Panc1 (cell line): Measurements from ENCODE around the gene PDGFD. TPM values are rescaled to one million over a fixed set of nuclear protein-coding genes. Genes with fewer than 3 reads are reported as not detected.
A peak's percentile ranks its signal among the peaks of the same experiment; 100 is the strongest.

Experiments
- ATAC-seq: fragments of 200-7000 bp; cut with Tn5 transposase; 2 replicates; pipeline ENCODE4 v1.9.1; 2020; ENCODE audit warnings: mild to moderate bottlenecking, moderate library complexity
- Bru-seq: library from RNA; stranded (reverse); fragments of 400-500 nt; gene quantifications from one replicate; lab custom pipeline; 2021; lab: Mats Ljungman, UMichigan
- BruChase-seq, 2 experiments: library from RNA; stranded (reverse); fragments of 400-500 nt; gene quantifications; one replicate each; lab custom pipeline; 2021; lab: Mats Ljungman, UMichigan
- BruUV-seq: library from RNA; stranded (reverse); fragments of 400-500 nt; replicated peaks from 2 replicates; lab custom pipeline; 2021; lab: Mats Ljungman, UMichigan
- CTCF ChIA-PET: fragments of 300-600 bp; sonication (Branson Sonifier 250); formaldehyde crosslinking; loops from one replicate; lab custom pipeline; 2022; ENCODE audit warnings: antibody characterized with exemption; lab: Charles Lee
- POLR2A ChIA-PET: fragments of 300-600 bp; sonication (Branson Sonifier 250); formaldehyde crosslinking; loops from one replicate; lab custom pipeline; 2022; ENCODE audit warnings: antibody characterized with exemption; lab: Charles Lee
- DNase-seq: peaks from one replicate; pipeline ENCODE4 v3.0.0-alpha.2; 2010; ENCODE audit warnings: low read depth, low spot score
- H3K27ac ChIP-seq: 2 replicates; pipeline ENCODE4 v1.5.1; 2011; ENCODE audit warnings: mild to moderate bottlenecking, low read length, inconsistent platforms
- H3K27me3 ChIP-seq: fragments of 200-500 bp; sonication (Bioruptor generic); 2 replicates; pipeline ENCODE4 v1.6.0; 2014; ENCODE audit warnings: low read length, inconsistent platforms; ENCODE audit not compliant: control insufficient read depth, insufficient read depth
- H3K36me3 ChIP-seq: fragments of 200-500 bp; sonication (Bioruptor generic); 2 replicates; pipeline ENCODE4 v1.5.1; 2014; ENCODE audit warnings: inconsistent platforms, mild to moderate bottlenecking, low read length, moderate library complexity; ENCODE audit not compliant: control insufficient read depth, insufficient read depth
- H3K4me1 ChIP-seq: 2 replicates; pipeline ENCODE4 v1.5.1; 2011; ENCODE audit warnings: inconsistent platforms, mild to moderate bottlenecking, low read length, moderate library complexity; ENCODE audit not compliant: control insufficient read depth, insufficient read depth
- H3K4me3 ChIP-seq, 2 experiments: 2 replicates each; pipeline ENCODE4 v1.5.1; 2011 to 2012; ENCODE audit warnings: low read depth in 2 of 2, low read length in 2 of 2, mild to moderate bottlenecking in 2 of 2, inconsistent platforms in 1 of 2, moderate library complexity in 1 of 2
- H3K9me3 ChIP-seq: fragments of 200-500 bp; sonication (Bioruptor generic); 2 replicates; pipeline ENCODE4 v1.5.1; 2014; ENCODE audit warnings: low read depth, mild to moderate bottlenecking, inconsistent platforms, low read length, moderate library complexity; ENCODE audit not compliant: control insufficient read depth, insufficient read depth
- POLR2AphosphoS5 ChIP-seq: IDR thresholded peaks from 2 replicates; pipeline ENCODE4 v1.6.1; 2012; ENCODE audit warnings: mild to moderate bottlenecking, low read depth, low read length, moderate library complexity
- REST ChIP-seq, 2 experiments: IDR thresholded peaks; 2 replicates each; pipeline ENCODE4 v1.6.1; 2011 to 2012; ENCODE audit warnings: low read depth in 2 of 2, control low read depth in 1 of 2, low read length in 1 of 2, mild to moderate bottlenecking in 1 of 2, moderate library complexity in 1 of 2; ENCODE audit not compliant: insufficient read depth in 1 of 2
- SIN3A ChIP-seq: IDR thresholded peaks from 2 replicates; pipeline ENCODE4 v1.6.1; 2012; ENCODE audit warnings: low read depth, mild to moderate bottlenecking, low read length, moderate library complexity, borderline replicate concordance; ENCODE audit not compliant: insufficient read depth
- TCF7L2 ChIP-seq: IDR thresholded peaks from 2 replicates; pipeline ENCODE4 v1.6.1; 2011; ENCODE audit warnings: mild to moderate bottlenecking, low read depth, low read length, inconsistent platforms
- in situ Hi-C: cut with HindIII; loops from 2 replicates; pipeline ENCODE4 v1.10.0; 2016; ENCODE audit warnings: low sequenced_read_pairs, low pct_unique_long_range_greater_than_20kb
- intact Hi-C: fragments of 100-400 bp; cut with micrococcal nuclease; formaldehyde crosslinking; loops from one replicate; pipeline ENCODE4 v1.10.0; 2022; ENCODE audit not compliant: unreplicated experiment
- long read RNA-seq: library from polyadenylated mRNA; unstranded; transcript quantifications from one replicate; pipeline ENCODE4 v2.0.0, GENCODE V29; 2021; ENCODE audit not compliant: unreplicated experiment
- polyA plus RNA-seq: library from polyadenylated mRNA; unstranded; fragments of >200 nt; gene quantifications from one replicate; pipeline ENCODE4 v1.2.1, GENCODE V29; 2012; ENCODE audit warnings: missing spikeins; ENCODE audit not compliant: insufficient read length
- total RNA-seq: library from RNA; stranded (reverse); gene quantifications from one replicate; pipeline ENCODE4 v1.2.1, GENCODE V29; 2021; ENCODE audit not compliant: unreplicated experiment
- TF ChIP-seq, protein P1 (sequence below): fragments of 450-650 bp; IDR thresholded peaks from 2 replicates; pipeline ENCODE4 v1.5.1; 2017; ENCODE audit warnings: mild to moderate bottlenecking

PDGFD gene
- total RNA-seq (1.3 TPM), Bru-seq, nascent RNA (percentile 24 among the genes with signal in this experiment), BruChase-seq, experiment 1, labeled RNA remaining after a 2-hour chase (percentile 20 among the genes with signal in this experiment), BruChase-seq, experiment 2, labeled RNA remaining after a 6-hour chase (percentile 18 among the genes with signal in this experiment)
- 0.34 TPM for polyA plus RNA-seq
- long read RNA-seq, partial matches to known transcripts = 0 of 2 reads
- long read RNA-seq, other reads (novel, unspliced or antisense) = 0 of 2 reads

- Histone ChIP-seq H3K9me3 (no peaks in the 10 kb centered on the region), H3K36me3 (no peaks in the 10 kb centered on the region), H3K4me3 (peak within 1 kb of the TSS; percentile 50 to 52), H3K4me1 (peaks cover 3% of the 10 kb centered on the region), H3K27ac (no peak within 1 kb of the TSS), H3K27me3 (peaks cover 16% of the 10 kb centered on the region)
- ChIA-PET CTCF (interaction anchor here (1.2 kb wide), 1 partner anchor 481 kb away, joined by 3 read pairs; no protein-coding TSS in a partner anchor), POLR2A (interaction anchor here (0.6 kb wide), 1 partner anchor 976 kb away, joined by 9 read pairs; no protein-coding TSS in a partner anchor)
- in situ Hi-C loops (no loop called here), intact Hi-C loops (no loop called here)
- DNase-seq = no peak
- peak; percentile 92 for ATAC-seq
- TF ChIP-seq, protein P1, sequence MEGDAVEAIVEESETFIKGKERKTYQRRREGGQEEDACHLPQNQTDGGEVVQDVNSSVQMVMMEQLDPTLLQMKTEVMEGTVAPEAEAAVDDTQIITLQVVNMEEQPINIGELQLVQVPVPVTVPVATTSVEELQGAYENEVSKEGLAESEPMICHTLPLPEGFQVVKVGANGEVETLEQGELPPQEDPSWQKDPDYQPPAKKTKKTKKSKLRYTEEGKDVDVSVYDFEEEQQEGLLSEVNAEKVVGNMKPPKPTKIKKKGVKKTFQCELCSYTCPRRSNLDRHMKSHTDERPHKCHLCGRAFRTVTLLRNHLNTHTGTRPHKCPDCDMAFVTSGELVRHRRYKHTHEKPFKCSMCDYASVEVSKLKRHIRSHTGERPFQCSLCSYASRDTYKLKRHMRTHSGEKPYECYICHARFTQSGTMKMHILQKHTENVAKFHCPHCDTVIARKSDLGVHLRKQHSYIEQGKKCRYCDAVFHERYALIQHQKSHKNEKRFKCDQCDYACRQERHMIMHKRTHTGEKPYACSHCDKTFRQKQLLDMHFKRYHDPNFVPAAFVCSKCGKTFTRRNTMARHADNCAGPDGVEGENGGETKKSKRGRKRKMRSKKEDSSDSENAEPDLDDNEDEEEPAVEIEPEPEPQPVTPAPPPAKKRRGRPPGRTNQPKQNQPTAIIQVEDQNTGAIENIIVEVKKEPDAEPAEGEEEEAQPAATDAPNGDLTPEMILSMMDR = peak; percentile 59
- no peak for TF ChIP-seq REST (IDR thresholded peaks at IDR 0.05; ENCODE audit: insufficient read depth in 1 of 2, low read depth in 2 of 2, low read length in 1 of 2)
- no TSS peak for BruUV-seq
These were observed at the start of gene PDGFD for GRCh38 chr11:104164028-104164520. TSS of gene PDGFD (minus strand) at chr11:104164147.

DNA sequence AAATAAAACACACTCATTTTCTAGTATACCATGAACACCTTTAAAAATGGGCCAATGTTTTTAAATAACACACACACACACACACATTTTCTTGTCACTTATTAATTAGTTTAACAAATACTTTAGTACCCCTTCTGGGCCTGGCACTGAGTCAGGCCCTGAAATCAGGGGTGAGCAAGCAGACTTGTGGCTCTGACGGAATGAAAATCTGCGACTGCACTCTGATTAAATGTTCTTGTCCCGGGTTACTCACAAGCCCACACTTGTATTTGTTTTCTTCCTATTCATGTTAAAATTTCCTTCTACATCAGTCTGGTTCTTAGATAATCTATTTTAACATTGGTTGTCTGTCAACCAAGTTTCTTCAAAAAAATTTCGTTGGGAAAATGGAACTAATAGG, 43.0 kb upstream of the PDGFD start:
- H3K36me3 ChIP-seq = no peaks in the 10 kb centered on the region
- ChIA-PET POLR2A (no interaction called here), CTCF (no interaction called here)
- no peak for DNase-seq
- no peak overlapping the region for H3K4me3 ChIP-seq
- in situ Hi-C loops (no loop called here), intact Hi-C loops (no loop called here)
- H3K27me3 ChIP-seq = no peaks in the 10 kb centered on the region
- no TSS peak for BruUV-seq
- no peak for TF ChIP-seq SIN3A
- TF ChIP-seq REST (IDR thresholded peaks at IDR 0.05; ENCODE audit: insufficient read depth in 1 of 2, low read depth in 2 of 2, low read length in 1 of 2) = no peak
- no peak for TF ChIP-seq POLR2AphosphoS5
- TF ChIP-seq TCF7L2 = no peak
- H3K9me3 ChIP-seq = no peaks in the 10 kb centered on the region
- ATAC-seq = no peak
- no peaks in the 10 kb centered on the region for H3K4me1 ChIP-seq
- H3K27ac ChIP-seq = no peak overlapping the region
